Astrocyte (in vitro differentiated cells and primary cell): ENCODE results near the gene TIAM2.

Source experiments
- EZH2 ChIP-seq: IDR thresholded peaks from 2 replicates; pipeline ENCODE4 v1.6.1; 2012; ENCODE audit warnings: mild to moderate bottlenecking, low read length, inconsistent platforms; ENCODE audit not compliant: insufficient read depth
- TF ChIP-seq, protein P1 (sequence below): IDR thresholded peaks from 2 replicates; pipeline ENCODE4 v1.5.1; 2011; ENCODE audit warnings: low read depth, mild to moderate bottlenecking, inconsistent platforms, low read length, moderate library complexity; ENCODE audit not compliant: insufficient read depth

DNA sequence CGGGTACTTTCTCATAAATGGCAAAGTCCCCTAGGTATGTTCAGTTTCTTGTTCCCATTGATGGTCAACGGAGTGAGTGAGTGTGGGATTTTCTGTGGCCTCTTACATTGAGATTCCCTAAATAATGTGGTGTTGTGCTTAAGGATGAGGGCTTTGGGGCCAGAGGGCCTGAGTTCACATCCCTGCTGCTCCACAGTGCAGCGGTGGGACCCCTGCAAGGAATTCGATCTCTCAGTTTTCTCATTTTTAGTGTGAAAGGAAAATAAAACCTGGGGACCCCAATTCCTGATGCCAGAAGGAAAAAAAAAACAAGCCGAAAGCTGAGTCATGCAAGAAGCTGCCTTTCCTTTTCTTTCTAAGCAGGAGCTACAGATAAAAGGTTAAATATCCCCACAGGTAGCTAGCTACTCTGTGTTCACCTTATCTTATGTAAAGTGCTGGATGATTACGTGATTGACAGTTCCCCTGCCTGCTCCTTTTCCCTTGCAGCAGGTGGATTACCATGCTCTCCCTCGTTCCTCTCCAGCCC, 148.5 kb downstream of the TIAM2 start:
- TF ChIP-seq EZH2: no peak
- TF ChIP-seq, protein P1, sequence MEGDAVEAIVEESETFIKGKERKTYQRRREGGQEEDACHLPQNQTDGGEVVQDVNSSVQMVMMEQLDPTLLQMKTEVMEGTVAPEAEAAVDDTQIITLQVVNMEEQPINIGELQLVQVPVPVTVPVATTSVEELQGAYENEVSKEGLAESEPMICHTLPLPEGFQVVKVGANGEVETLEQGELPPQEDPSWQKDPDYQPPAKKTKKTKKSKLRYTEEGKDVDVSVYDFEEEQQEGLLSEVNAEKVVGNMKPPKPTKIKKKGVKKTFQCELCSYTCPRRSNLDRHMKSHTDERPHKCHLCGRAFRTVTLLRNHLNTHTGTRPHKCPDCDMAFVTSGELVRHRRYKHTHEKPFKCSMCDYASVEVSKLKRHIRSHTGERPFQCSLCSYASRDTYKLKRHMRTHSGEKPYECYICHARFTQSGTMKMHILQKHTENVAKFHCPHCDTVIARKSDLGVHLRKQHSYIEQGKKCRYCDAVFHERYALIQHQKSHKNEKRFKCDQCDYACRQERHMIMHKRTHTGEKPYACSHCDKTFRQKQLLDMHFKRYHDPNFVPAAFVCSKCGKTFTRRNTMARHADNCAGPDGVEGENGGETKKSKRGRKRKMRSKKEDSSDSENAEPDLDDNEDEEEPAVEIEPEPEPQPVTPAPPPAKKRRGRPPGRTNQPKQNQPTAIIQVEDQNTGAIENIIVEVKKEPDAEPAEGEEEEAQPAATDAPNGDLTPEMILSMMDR: no peak
